Endothelial cell of hepatic sinusoid (primary cell): ENCODE data around the gene RMP24.
"Not testable (repeated sequence)": the region's sequence is repeated elsewhere in the genome, so short reads cannot be mapped to it uniquely, and the experiment has no call there.

Source experiments
- in situ Hi-C: cut with HindIII; loops from 2 replicates; pipeline ENCODE4 v1.10.0; 2017; ENCODE audit warnings: low sequenced_read_pairs

The RMP24 gene

GRCh38 chr18:36024241-36024640, 51.8 kb downstream of the RMP24 start:
- in situ Hi-C loops = not testable (repeated sequence)

DNA sequence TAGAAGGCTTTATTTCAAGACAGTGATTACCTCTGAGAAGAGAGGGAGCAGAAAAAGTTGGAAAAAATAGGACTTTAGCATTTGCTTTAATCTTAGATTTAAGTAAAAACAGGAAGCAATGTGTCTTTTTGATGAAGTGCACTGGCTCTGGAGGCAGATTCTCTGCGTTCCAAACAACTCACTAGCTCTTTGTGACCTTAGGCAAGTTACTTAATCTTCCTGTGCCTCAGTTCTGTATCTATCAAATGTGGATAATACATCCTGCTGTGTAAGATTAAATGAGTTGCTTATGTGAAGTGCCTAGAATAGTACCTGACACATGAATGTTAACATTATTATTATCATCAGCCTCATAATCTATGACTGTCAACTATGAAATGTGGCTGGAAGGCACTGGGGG, 52.5 kb downstream of the RMP24 start:
- in situ Hi-C loops = no loop called here

DNA sequence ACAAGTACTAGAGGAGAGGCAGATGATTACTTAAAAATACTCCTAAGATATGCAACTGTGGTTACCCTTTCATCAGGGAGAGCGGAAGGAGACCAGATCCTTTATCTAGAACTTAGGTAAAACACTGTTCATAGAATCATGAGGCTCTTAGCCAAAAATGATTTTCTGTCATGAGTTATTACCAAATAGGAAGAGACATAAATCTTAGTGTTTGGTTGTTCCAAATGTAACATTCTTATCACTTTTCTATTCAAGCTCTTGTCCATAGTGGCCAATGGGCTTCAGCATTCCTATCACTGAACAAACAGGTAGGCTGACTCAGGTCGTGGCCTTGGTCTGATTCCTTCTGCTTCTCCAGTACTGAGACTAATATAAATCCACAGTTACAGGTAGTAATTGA, 56.4 kb downstream of the RMP24 start:
- in situ Hi-C loops = no loop called here
